ENCODE results near the gene RSAD1.

Gene RSAD1

DNA sequence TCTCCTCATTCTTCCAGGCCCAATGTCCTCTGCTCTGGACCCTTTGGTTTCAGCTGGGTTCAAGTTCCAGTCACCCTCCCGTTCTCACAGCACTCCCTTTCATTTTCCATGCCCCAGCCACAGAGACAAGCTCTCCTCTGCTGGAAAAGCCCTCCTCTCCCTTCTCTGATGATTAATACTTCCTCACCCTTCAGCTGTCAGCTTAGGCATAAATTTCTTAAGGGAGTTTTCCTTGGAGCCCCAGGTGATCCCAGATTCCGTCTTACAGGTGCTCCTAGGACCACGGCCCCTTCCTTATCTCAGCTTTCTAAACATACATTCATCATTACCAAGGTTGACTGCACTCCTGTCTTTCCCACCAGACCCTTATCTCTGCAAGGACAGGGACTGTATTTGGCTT, 20.4 kb upstream of the RSAD1 start:
- no peaks in the 10 kb centered on the region for H3K9me3 ChIP-seq (ENCODE audit: control insufficient read depth in 2 of 2, low read length in 2 of 2)

DNA sequence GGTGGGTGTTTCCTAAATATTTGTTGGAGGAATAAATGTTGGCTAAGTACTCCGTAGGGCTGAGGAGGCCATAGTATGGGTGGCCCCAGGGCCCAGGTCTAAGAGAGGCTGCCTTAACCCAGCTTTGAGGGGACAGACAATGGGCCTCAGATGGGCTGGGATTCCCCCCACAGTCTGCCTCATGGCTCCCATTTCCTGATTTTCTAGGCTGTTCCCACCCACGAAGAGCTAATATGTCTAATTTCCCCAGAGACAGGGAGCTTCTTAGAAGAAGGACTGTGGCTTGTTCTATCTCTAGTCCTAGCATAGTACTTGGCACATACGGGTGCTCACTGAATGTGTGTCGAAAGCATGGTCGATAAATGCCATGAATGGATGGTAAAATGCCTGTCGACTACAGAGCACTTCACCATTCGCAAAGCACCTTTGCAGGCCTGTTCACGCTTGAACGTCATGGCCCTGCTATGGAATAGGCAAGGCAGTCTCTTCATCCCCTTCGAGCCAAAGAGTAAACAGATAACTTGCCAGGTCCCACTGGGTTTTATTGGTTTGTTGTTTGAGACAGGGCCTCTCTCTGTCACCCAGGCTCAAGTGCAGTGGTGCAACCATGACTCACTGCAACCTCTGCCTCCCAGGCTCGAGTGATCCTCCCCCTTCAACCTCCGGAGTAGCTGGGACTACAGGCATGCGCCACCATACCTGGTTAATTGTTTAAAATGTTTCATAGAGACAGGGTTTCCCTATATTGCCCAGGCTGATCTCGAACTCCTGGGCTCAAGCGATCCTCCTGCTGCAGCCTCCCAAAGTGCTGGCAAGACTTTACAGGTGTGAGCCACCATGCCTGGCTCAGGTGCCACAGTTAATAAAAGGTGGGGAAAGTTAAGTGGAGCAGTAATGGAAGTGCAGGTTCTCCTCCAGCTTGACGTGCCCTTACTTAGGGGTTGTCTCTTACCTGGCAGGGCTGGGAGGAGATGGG, 19.7 kb upstream of the RSAD1 start:
- no peak overlapping the region for H3K4me3 ChIP-seq (ENCODE audit: low read length in 2 of 2)
- peak overlapping the region; percentile 3 to 59 for H3K27ac ChIP-seq (ENCODE audit: low read depth in 2 of 2, low read length in 2 of 2)
- H3K36me3 ChIP-seq (ENCODE audit: control insufficient read depth in 2 of 2, insufficient read depth in 2 of 2, low read length in 2 of 2) = peaks cover 18 to 33% of the 10 kb centered on the region in 2 donors
- peaks cover 4 to 15% of the 10 kb centered on the region in 2 donors for H3K4me1 ChIP-seq (ENCODE audit: control insufficient read depth in 2 of 2, insufficient read depth in 2 of 2, low read length in 2 of 2)
- H3K9ac ChIP-seq (ENCODE audit: low read depth in 1 of 2, low read length in 2 of 2) = no peak overlapping the region
- H3K9me3 ChIP-seq (ENCODE audit: control insufficient read depth in 2 of 2, low read length in 2 of 2) = no peaks in the 10 kb centered on the region
- no peaks in the 10 kb centered on the region for H3K27me3 ChIP-seq (ENCODE audit: control insufficient read depth in 2 of 2, insufficient read depth in 2 of 2, low read length in 2 of 2)

More for the DNA sequence above, 20.4 kb upstream of the RSAD1 start:
- peaks cover 17 to 30% of the 10 kb centered on the region in 2 donors for H3K36me3 ChIP-seq (ENCODE audit: control insufficient read depth in 2 of 2, insufficient read depth in 2 of 2, low read length in 2 of 2)
- H3K27ac ChIP-seq (ENCODE audit: low read depth in 2 of 2, low read length in 2 of 2) = peak overlapping the region; percentile 3 to 59
- no peaks in the 10 kb centered on the region for H3K27me3 ChIP-seq (ENCODE audit: control insufficient read depth in 2 of 2, insufficient read depth in 2 of 2, low read length in 2 of 2)
- H3K4me1 ChIP-seq (ENCODE audit: control insufficient read depth in 2 of 2, insufficient read depth in 2 of 2, low read length in 2 of 2) = peaks cover 8 to 21% of the 10 kb centered on the region in 2 donors
- no peak overlapping the region for H3K9ac ChIP-seq (ENCODE audit: low read depth in 1 of 2, low read length in 2 of 2)
- H3K4me3 ChIP-seq (ENCODE audit: low read length in 2 of 2) = no peak overlapping the region

DNA sequence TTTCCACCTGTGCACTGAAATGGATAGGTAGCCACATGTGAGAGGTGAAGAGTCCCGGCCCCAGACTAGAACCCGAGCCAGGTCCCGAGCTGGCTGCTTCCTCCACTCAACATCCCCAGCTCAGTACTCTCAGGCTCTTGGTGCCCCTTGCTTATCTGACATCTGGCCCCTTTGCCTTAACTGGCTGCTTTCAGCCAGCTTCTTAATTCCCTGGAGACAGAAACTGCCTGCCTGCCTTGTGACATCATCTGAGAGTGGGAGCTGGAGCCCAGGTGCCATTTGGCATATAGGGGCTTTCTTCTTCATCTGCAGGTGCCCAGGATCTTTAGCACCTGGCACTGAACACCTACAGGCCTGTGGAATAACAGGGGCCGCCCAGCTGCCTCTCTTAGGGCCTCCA, 18.9 kb upstream of the RSAD1 start:
- H3K36me3 ChIP-seq (ENCODE audit: control insufficient read depth in 2 of 2, insufficient read depth in 2 of 2, low read length in 2 of 2) = peaks cover 20 to 33% of the 10 kb centered on the region in 2 donors

GRCh38 chr17:50460831-50461526, 17.7 kb upstream of the RSAD1 start:
- Histone ChIP-seq H3K4me3 (ENCODE audit: low read length in 2 of 2) (no peak overlapping the region), H3K9me3 (ENCODE audit: control insufficient read depth in 2 of 2, low read length in 2 of 2) (no peaks in the 10 kb centered on the region), H3K36me3 (ENCODE audit: control insufficient read depth in 2 of 2, insufficient read depth in 2 of 2, low read length in 2 of 2) (peaks cover 18 to 30% of the 10 kb centered on the region in 2 donors), H3K4me1 (ENCODE audit: control insufficient read depth in 2 of 2, insufficient read depth in 2 of 2, low read length in 2 of 2) (peaks cover 4 to 16% of the 10 kb centered on the region in 2 donors), H3K27me3 (ENCODE audit: control insufficient read depth in 2 of 2, insufficient read depth in 2 of 2, low read length in 2 of 2) (no peaks in the 10 kb centered on the region), H3K9ac (ENCODE audit: low read depth in 1 of 2, low read length in 2 of 2) (no peak overlapping the region), H3K27ac (ENCODE audit: low read depth in 2 of 2, low read length in 2 of 2) (no peak overlapping the region)

More for the DNA sequence above, 18.9 kb upstream of the RSAD1 start:
- Histone ChIP-seq H3K27me3 (ENCODE audit: control insufficient read depth in 2 of 2, insufficient read depth in 2 of 2, low read length in 2 of 2) (no peaks in the 10 kb centered on the region), H3K4me1 (ENCODE audit: control insufficient read depth in 2 of 2, insufficient read depth in 2 of 2, low read length in 2 of 2) (peaks cover 4 to 14% of the 10 kb centered on the region in 2 donors), H3K9me3 (ENCODE audit: control insufficient read depth in 2 of 2, low read length in 2 of 2) (no peaks in the 10 kb centered on the region), H3K9ac (ENCODE audit: low read depth in 1 of 2, low read length in 2 of 2) (no peak overlapping the region), H3K27ac (ENCODE audit: low read depth in 2 of 2, low read length in 2 of 2) (no peak overlapping the region), H3K4me3 (ENCODE audit: low read length in 2 of 2) (no peak overlapping the region)

DNA sequence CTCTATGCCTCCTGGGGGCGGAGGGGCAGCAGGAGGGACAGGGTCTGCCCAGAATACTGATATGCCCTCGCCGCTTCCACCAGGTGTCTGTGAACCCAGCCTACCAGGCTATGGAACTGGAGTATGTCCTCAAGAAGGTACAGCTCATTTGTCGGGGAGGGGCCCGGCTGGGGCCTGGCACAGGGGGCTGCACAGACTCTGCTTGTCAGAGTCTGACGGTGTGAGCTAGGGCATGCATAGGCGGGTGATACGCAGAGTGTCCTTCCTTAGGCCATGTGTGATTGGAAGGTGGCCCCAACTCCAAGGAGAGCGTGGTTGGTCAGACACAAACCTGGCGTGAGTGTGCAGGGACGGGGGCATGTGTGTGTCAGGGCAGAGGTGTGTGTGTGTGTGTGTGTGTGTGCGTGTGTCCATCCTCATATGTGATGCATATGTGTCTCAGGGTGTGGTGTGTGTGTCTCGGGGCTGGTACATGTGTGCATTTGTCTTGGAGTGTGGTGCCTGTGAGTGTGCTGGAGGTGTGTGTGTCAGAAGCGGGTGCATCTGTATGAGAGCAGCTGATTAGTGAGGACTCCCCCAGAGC, 17.0 kb upstream of the RSAD1 start:
- peaks cover 6 to 20% of the 10 kb centered on the region in 2 donors for H3K4me1 ChIP-seq (ENCODE audit: control insufficient read depth in 2 of 2, insufficient read depth in 2 of 2, low read length in 2 of 2)
- peaks cover 18 to 30% of the 10 kb centered on the region in 2 donors for H3K36me3 ChIP-seq (ENCODE audit: control insufficient read depth in 2 of 2, insufficient read depth in 2 of 2, low read length in 2 of 2)
- H3K27ac ChIP-seq (ENCODE audit: low read depth in 2 of 2, low read length in 2 of 2) = no peak overlapping the region
- no peak overlapping the region for H3K9ac ChIP-seq (ENCODE audit: low read depth in 1 of 2, low read length in 2 of 2)
- no peaks in the 10 kb centered on the region for H3K27me3 ChIP-seq (ENCODE audit: control insufficient read depth in 2 of 2, insufficient read depth in 2 of 2, low read length in 2 of 2)
- H3K4me3 ChIP-seq (ENCODE audit: low read length in 2 of 2) = no peak overlapping the region
- no peaks in the 10 kb centered on the region for H3K9me3 ChIP-seq (ENCODE audit: control insufficient read depth in 2 of 2, low read length in 2 of 2)

- Histone ChIP-seq H3K9me3 (ENCODE audit: control insufficient read depth in 2 of 2, low read length in 2 of 2) (no peaks in the 10 kb centered on the region), H3K4me1 (ENCODE audit: control insufficient read depth in 2 of 2, insufficient read depth in 2 of 2, low read length in 2 of 2) (peaks cover 12 to 27% of the 10 kb centered on the region in 2 donors), H3K36me3 (ENCODE audit: control insufficient read depth in 2 of 2, insufficient read depth in 2 of 2, low read length in 2 of 2) (peaks cover 18 to 29% of the 10 kb centered on the region in 2 donors), H3K27me3 (ENCODE audit: control insufficient read depth in 2 of 2, insufficient read depth in 2 of 2, low read length in 2 of 2) (no peaks in the 10 kb centered on the region), H3K4me3 (ENCODE audit: low read length in 2 of 2) (no peak overlapping the region), H3K27ac (ENCODE audit: low read depth in 2 of 2, low read length in 2 of 2) (no peak overlapping the region), H3K9ac (ENCODE audit: low read depth in 1 of 2, low read length in 2 of 2) (no peak overlapping the region)
Measured at GRCh38 chr17:50462446-50462845, 16.2 kb upstream of the RSAD1 start.

DNA sequence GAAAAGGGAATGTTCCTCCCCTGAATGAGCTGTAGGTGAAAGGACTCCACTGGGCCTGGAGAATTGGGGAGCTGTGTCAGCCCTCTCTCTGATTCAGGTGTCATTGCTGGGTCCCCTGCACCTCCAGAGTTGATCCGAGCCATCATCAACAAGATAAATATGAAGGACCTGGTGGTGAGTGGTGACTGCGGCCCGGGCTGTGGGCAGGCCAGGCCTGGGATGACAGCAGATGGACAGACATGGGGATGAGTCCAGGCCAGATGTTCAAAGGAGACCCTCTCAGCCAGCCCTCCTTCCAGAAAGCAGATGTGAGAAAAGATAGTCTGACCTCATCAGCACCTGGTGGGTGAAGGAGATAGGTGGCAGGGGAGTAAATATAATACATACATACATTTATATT, 14.5 kb upstream of the RSAD1 start:
- H3K4me1 ChIP-seq (ENCODE audit: control insufficient read depth in 2 of 2, insufficient read depth in 2 of 2, low read length in 2 of 2) = peaks cover 12 to 30% of the 10 kb centered on the region in 2 donors
- no peak overlapping the region for H3K4me3 ChIP-seq (ENCODE audit: low read length in 2 of 2)
- peaks cover 18 to 31% of the 10 kb centered on the region in 2 donors for H3K36me3 ChIP-seq (ENCODE audit: control insufficient read depth in 2 of 2, insufficient read depth in 2 of 2, low read length in 2 of 2)
- H3K27ac ChIP-seq (ENCODE audit: low read depth in 2 of 2, low read length in 2 of 2) = no peak overlapping the region
- H3K27me3 ChIP-seq (ENCODE audit: control insufficient read depth in 2 of 2, insufficient read depth in 2 of 2, low read length in 2 of 2) = peaks cover 0 to 3% of the 10 kb centered on the region in 2 donors
- no peak overlapping the region for H3K9ac ChIP-seq (ENCODE audit: low read depth in 1 of 2, low read length in 2 of 2)
- no peaks in the 10 kb centered on the region for H3K9me3 ChIP-seq (ENCODE audit: control insufficient read depth in 2 of 2, low read length in 2 of 2)

GRCh38 chr17:50464736-50465135, 13.9 kb upstream of the RSAD1 start:
- Histone ChIP-seq H3K9me3 (ENCODE audit: control insufficient read depth in 2 of 2, low read length in 2 of 2) (no peaks in the 10 kb centered on the region), H3K36me3 (ENCODE audit: control insufficient read depth in 2 of 2, insufficient read depth in 2 of 2, low read length in 2 of 2) (peaks cover 18 to 31% of the 10 kb centered on the region in 2 donors), H3K27me3 (ENCODE audit: control insufficient read depth in 2 of 2, insufficient read depth in 2 of 2, low read length in 2 of 2) (peaks cover 0 to 3% of the 10 kb centered on the region in 2 donors)

DNA sequence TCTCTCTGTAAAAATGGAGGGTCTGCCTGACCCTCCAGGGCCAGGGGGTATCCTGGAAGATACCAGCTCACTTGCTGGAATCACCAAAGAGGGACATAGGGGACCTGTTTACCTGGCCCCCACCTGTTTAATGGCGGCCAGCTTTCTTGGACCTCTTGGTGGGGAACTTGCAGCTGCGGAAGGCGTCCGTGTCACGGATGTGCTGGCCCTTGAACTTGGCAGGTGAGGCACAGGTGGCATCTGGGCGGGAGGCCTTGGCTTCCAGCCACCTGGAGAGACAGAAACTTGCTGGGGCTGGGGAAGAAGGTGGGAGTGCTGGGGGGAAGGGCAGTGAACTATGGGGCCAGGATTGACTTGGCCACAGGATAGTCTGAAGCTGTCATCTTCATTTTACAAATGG, 13.5 kb upstream of the RSAD1 start:
- peaks cover 0 to 3% of the 10 kb centered on the region in 2 donors for H3K27me3 ChIP-seq (ENCODE audit: control insufficient read depth in 2 of 2, insufficient read depth in 2 of 2, low read length in 2 of 2)
- peaks cover 22 to 38% of the 10 kb centered on the region in 2 donors for H3K4me1 ChIP-seq (ENCODE audit: control insufficient read depth in 2 of 2, insufficient read depth in 2 of 2, low read length in 2 of 2)
- H3K36me3 ChIP-seq (ENCODE audit: control insufficient read depth in 2 of 2, insufficient read depth in 2 of 2, low read length in 2 of 2) = peaks cover 18 to 29% of the 10 kb centered on the region in 2 donors
- H3K9ac ChIP-seq (ENCODE audit: low read depth in 1 of 2, low read length in 2 of 2) = no peak overlapping the region
- no peak overlapping the region for H3K27ac ChIP-seq (ENCODE audit: low read depth in 2 of 2, low read length in 2 of 2)
- H3K4me3 ChIP-seq (ENCODE audit: low read length in 2 of 2) = no peak overlapping the region
- H3K9me3 ChIP-seq (ENCODE audit: control insufficient read depth in 2 of 2, low read length in 2 of 2) = no peaks in the 10 kb centered on the region

More at GRCh38 chr17:50464736-50465135, 13.9 kb upstream of the RSAD1 start:
- H3K4me1 ChIP-seq (ENCODE audit: control insufficient read depth in 2 of 2, insufficient read depth in 2 of 2, low read length in 2 of 2) = peaks cover 18 to 33% of the 10 kb centered on the region in 2 donors
- no peak overlapping the region for H3K9ac ChIP-seq (ENCODE audit: low read depth in 1 of 2, low read length in 2 of 2)
- no peak overlapping the region for H3K4me3 ChIP-seq (ENCODE audit: low read length in 2 of 2)
- H3K27ac ChIP-seq (ENCODE audit: low read depth in 2 of 2, low read length in 2 of 2) = no peak overlapping the region
